ENCODE results near the gene REG3G.
"Not testable (repeated sequence)": the region's sequence is repeated elsewhere in the genome, so short reads cannot be mapped to it uniquely, and the experiment has no call there.

GRCh38 chr2:79053486-79053885 is 28.0 kb downstream of the REG3G start:
- TF ChIP-seq JUND (IDR thresholded peaks at IDR 0.05; ENCODE audit: low read depth, low read length); PKNOX1 (IDR thresholded peaks at IDR 0.05); CTCF (IDR thresholded peaks at IDR 0.05 in 2 of 3, conservative IDR thresholded peaks at IDR 0.05 in 1 of 3; ENCODE audit: control insufficient read depth in 2 of 3, extremely low read depth in 1 of 3, insufficient read depth in 1 of 3, low read depth in 3 of 3, low read length in 3 of 3); SREBF2 (IDR thresholded peaks at IDR 0.05; ENCODE audit: low read length); EGR1 (IDR thresholded peaks at IDR 0.05; ENCODE audit: borderline replicate concordance in 1 of 2, low read depth in 2 of 2, low read length in 2 of 2); MYC (IDR thresholded peaks at IDR 0.05; ENCODE audit: insufficient read depth, insufficient read length, insufficient replicate concordance, low read length, severe bottlenecking); EZH2 (IDR thresholded peaks at IDR 0.05; ENCODE audit: borderline replicate concordance, control insufficient read depth, low read depth, low read length); USF2 (IDR thresholded peaks at IDR 0.05; ENCODE audit: borderline replicate concordance, low read depth, low read length); RAD51 (IDR thresholded peaks at IDR 0.05); RFX5 (IDR thresholded peaks at IDR 0.05; ENCODE audit: low read depth, low read length); POLR2A (IDR thresholded peaks at IDR 0.05; ENCODE audit: low read depth, low read length): not testable (repeated sequence)
